Duodenal mucosa (tissue), 2 donors: ENCODE data around the gene AMDHD1.

Source experiments
- H3K27ac ChIP-seq: one replicate; pipeline ENCODE4 v1.7.0; 2013; ENCODE audit warnings: low read depth, low read length
- H3K27me3 ChIP-seq, 2 donors: one replicate each; pipeline ENCODE4 v1.7.0; 2013; ENCODE audit warnings: low read length in 2 of 2, control low read depth in 1 of 2; ENCODE audit not compliant: insufficient read depth in 2 of 2, control insufficient read depth in 1 of 2
- H3K36me3 ChIP-seq, 2 donors: one replicate each; pipeline ENCODE4 v1.7.0; 2013; ENCODE audit warnings: low read length in 2 of 2, control low read depth in 1 of 2; ENCODE audit not compliant: insufficient read depth in 2 of 2, control insufficient read depth in 1 of 2
- H3K4me1 ChIP-seq, 2 donors: one replicate each; pipeline ENCODE4 v1.7.0; 2013; ENCODE audit warnings: low read length in 2 of 2, control low read depth in 1 of 2; ENCODE audit not compliant: insufficient read depth in 2 of 2, control insufficient read depth in 1 of 2
- H3K4me3 ChIP-seq, 2 donors: one replicate each; pipeline ENCODE4 v1.7.0; 2013; ENCODE audit warnings: low read length in 2 of 2, low read depth in 1 of 2
- H3K9ac ChIP-seq, 2 donors: one replicate each; pipeline ENCODE4 v1.7.0; 2013; ENCODE audit warnings: low read length in 2 of 2, low read depth in 1 of 2
- H3K9me3 ChIP-seq, 2 donors: one replicate each; pipeline ENCODE4 v1.7.0; 2013; ENCODE audit warnings: low read length in 2 of 2, control low read depth in 1 of 2; ENCODE audit not compliant: control insufficient read depth in 1 of 2

The AMDHD1 gene

GRCh38 chr12:95943330-95943842, at the start of gene AMDHD1:
Gene AMDHD1 (plus strand): TSS chr12:95943331. CDS start chr12:95943399, 68 bp downstream.
- H3K4me3 ChIP-seq, result peak within 1 kb of the TSS; percentile 84 to 86
- H3K27me3 ChIP-seq, result no peaks in the 10 kb centered on the region
- peaks cover 6 to 11% of the 10 kb centered on the region in 2 donors for H3K4me1 ChIP-seq
- no peaks in the 10 kb centered on the region for H3K36me3 ChIP-seq
- peak within 1 kb of the TSS; percentile 66 to 68 for H3K9ac ChIP-seq
- H3K27ac ChIP-seq, result peak within 1 kb of the TSS; percentile 32
- no peaks in the 10 kb centered on the region for H3K9me3 ChIP-seq

GRCh38 chr12:95896846-95897245, 46.3 kb upstream of the AMDHD1 start:
- no peaks in the 10 kb centered on the region for H3K4me1 ChIP-seq
- peaks cover 0 to 4% of the 10 kb centered on the region in 2 donors for H3K27me3 ChIP-seq
- H3K9me3 ChIP-seq, result no peaks in the 10 kb centered on the region
- H3K36me3 ChIP-seq, result no peaks in the 10 kb centered on the region
- no peak overlapping the region for H3K4me3 ChIP-seq
- H3K27ac ChIP-seq, result no peak overlapping the region
- H3K9ac ChIP-seq, result no peak overlapping the region

GRCh38 chr12:95898081-95898480, 45.0 kb upstream of the AMDHD1 start:
- no peaks in the 10 kb centered on the region for H3K36me3 ChIP-seq
- H3K27ac ChIP-seq, result no peak overlapping the region
- H3K9ac ChIP-seq, result no peak overlapping the region
- H3K4me1 ChIP-seq, result no peaks in the 10 kb centered on the region
- peaks cover 0 to 2% of the 10 kb centered on the region in 2 donors for H3K9me3 ChIP-seq
- peaks cover 0 to 4% of the 10 kb centered on the region in 2 donors for H3K27me3 ChIP-seq
- no peak overlapping the region for H3K4me3 ChIP-seq

- H3K27ac ChIP-seq, result no peak overlapping the region
- no peaks in the 10 kb centered on the region for H3K4me1 ChIP-seq
- no peak overlapping the region for H3K4me3 ChIP-seq
- no peaks in the 10 kb centered on the region for H3K36me3 ChIP-seq
- H3K9me3 ChIP-seq, result no peaks in the 10 kb centered on the region
- no peaks in the 10 kb centered on the region for H3K27me3 ChIP-seq
- no peak overlapping the region for H3K9ac ChIP-seq
Measured at GRCh38 chr12:95908573-95908972, 34.6 kb upstream of the AMDHD1 start.

GRCh38 chr12:95909871-95910270, 33.3 kb upstream of the AMDHD1 start:
- H3K27me3 ChIP-seq, result no peaks in the 10 kb centered on the region
- no peak overlapping the region for H3K9ac ChIP-seq
- no peak overlapping the region for H3K27ac ChIP-seq
- no peaks in the 10 kb centered on the region for H3K4me1 ChIP-seq
- no peaks in the 10 kb centered on the region for H3K36me3 ChIP-seq
- H3K4me3 ChIP-seq, result no peak overlapping the region
- no peaks in the 10 kb centered on the region for H3K9me3 ChIP-seq

- H3K36me3 ChIP-seq, result no peaks in the 10 kb centered on the region
- no peaks in the 10 kb centered on the region for H3K27me3 ChIP-seq
- H3K9me3 ChIP-seq, result no peaks in the 10 kb centered on the region
- H3K4me3 ChIP-seq, result no peak overlapping the region
- no peak overlapping the region for H3K9ac ChIP-seq
- no peaks in the 10 kb centered on the region for H3K4me1 ChIP-seq
- H3K27ac ChIP-seq, result no peak overlapping the region
Measured at GRCh38 chr12:95918194-95918993, 24.7 kb upstream of the AMDHD1 start.

GRCh38 chr12:95919110-95919509, 24.0 kb upstream of the AMDHD1 start:
- no peak overlapping the region for H3K9ac ChIP-seq
- H3K27me3 ChIP-seq, result no peaks in the 10 kb centered on the region
- H3K27ac ChIP-seq, result no peak overlapping the region
- H3K9me3 ChIP-seq, result no peaks in the 10 kb centered on the region
- H3K4me3 ChIP-seq, result no peak overlapping the region
- no peaks in the 10 kb centered on the region for H3K4me1 ChIP-seq
- H3K36me3 ChIP-seq, result no peaks in the 10 kb centered on the region

GRCh38 chr12:95922231-95922630, 20.9 kb upstream of the AMDHD1 start:
- H3K27me3 ChIP-seq, result no peaks in the 10 kb centered on the region
- H3K36me3 ChIP-seq, result no peaks in the 10 kb centered on the region
- no peak overlapping the region for H3K9ac ChIP-seq
- no peak overlapping the region for H3K4me3 ChIP-seq
- H3K9me3 ChIP-seq, result no peaks in the 10 kb centered on the region
- no peaks in the 10 kb centered on the region for H3K4me1 ChIP-seq
- H3K27ac ChIP-seq, result no peak overlapping the region

GRCh38 chr12:95940514-95940913, 2.6 kb upstream of the AMDHD1 start:
- Histone ChIP-seq H3K4me1 (peaks cover 6 to 11% of the 10 kb centered on the region in 2 donors), H3K9me3 (no peaks in the 10 kb centered on the region), H3K36me3 (no peaks in the 10 kb centered on the region), H3K9ac (no peak overlapping the region), H3K27ac (no peak overlapping the region), H3K27me3 (no peaks in the 10 kb centered on the region), H3K4me3 (no peak overlapping the region)

- peak overlapping the region; percentile 84 to 86 for H3K4me3 ChIP-seq
- H3K9me3 ChIP-seq, result no peaks in the 10 kb centered on the region
- no peaks in the 10 kb centered on the region for H3K36me3 ChIP-seq
- H3K27me3 ChIP-seq, result no peaks in the 10 kb centered on the region
- peak overlapping the region; percentile 51 to 68 for H3K9ac ChIP-seq
- no peak overlapping the region for H3K27ac ChIP-seq
- H3K4me1 ChIP-seq, result peaks cover 6 to 11% of the 10 kb centered on the region in 2 donors
Measured at GRCh38 chr12:95942101-95942523, 1.0 kb upstream of the AMDHD1 start.
